ENCODE data around the gene MYL10.

MYL10 gene

DNA sequence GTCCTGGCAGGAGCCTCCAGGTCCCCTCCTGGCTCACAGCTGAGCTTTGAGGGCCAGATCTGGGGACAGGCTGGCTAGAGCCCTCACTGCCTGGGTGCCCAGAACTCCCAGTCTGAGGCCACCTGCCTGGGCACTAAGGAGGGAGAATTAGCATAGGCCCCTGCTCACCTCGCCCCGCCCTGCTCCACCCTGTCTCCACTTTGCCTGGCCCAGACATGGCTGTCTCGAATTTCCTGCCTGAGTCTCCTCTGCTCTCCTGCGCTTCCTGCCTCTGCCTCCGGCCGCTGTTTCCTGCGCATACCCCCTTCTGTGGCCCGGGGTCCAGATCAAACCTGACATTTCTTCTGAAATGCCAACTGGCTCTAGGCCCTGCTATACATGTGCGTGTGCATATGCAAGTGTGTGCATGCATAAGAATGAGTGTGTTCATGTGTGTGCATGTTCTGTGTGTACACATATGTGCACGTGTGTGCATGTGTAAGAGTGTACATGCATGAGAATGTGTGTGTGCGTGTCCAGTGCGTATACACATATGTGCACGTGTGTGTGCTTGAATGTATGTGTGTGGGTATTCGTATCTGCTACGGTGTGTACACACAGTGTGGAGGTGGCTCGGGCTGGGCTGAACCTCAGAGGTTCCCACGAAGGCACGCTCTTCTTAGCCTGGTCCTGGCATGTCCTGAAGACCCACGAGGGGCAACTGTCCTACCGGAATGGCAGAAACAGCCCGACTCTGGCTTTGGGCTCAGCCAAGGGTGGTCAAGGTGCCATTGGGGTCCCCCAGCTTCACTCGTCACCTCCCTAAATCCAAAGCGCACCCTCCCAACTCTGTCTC, 64.9 kb downstream of the MYL10 start:
- no peak for DNase-seq

Data from CD4-positive, alpha-beta T cell treated with Interleukin-4 for 4 hours (primary cell).